Neural cell (in vitro differentiated cells): ENCODE data around the gene RALGPS1. TPM values are rescaled to one million over a fixed set of nuclear protein-coding genes. Genes with fewer than 3 reads are reported as not detected.

Experiments
- H2AFZ ChIP-seq: fragments of 200-600, 300-800 bp; sonication (generic), shearing (Covaris generic); 2 replicates; pipeline ENCODE4 v1.6.0; 2014; ENCODE audit warnings: low read depth, mild to moderate bottlenecking, antibody characterized with exemption, low read length, moderate library complexity
- H3F3A ChIP-seq: fragments of 200-600 bp; shearing (Covaris generic); 2 replicates; pipeline ENCODE4 v1.6.1; 2016; ENCODE audit warnings: mild to moderate bottlenecking, moderate library complexity, mixed read lengths, antibody characterized with exemption, low read length; ENCODE audit not compliant: insufficient read depth, poor library complexity, severe bottlenecking
- H3K27ac ChIP-seq: fragments of 200-600, 300-800 bp; sonication (generic), shearing (Covaris generic); 2 replicates; pipeline ENCODE4 v1.5.1; 2014; ENCODE audit warnings: mild to moderate bottlenecking, low read length, moderate library complexity
- H3K27me3 ChIP-seq: fragments of 300-800, 200-600 bp; sonication (generic), shearing (Covaris generic); 2 replicates; pipeline ENCODE4 v1.6.0; 2014; ENCODE audit warnings: mild to moderate bottlenecking, low read depth, low read length, moderate library complexity; ENCODE audit not compliant: insufficient read depth
- H3K36me3 ChIP-seq: fragments of 300-800, 200-600 bp; sonication (generic), shearing (Covaris generic); 2 replicates; pipeline ENCODE4 v1.5.1; 2014; ENCODE audit warnings: mild to moderate bottlenecking, antibody characterized with exemption, low read length, moderate library complexity; ENCODE audit not compliant: insufficient read depth
- H3K4me2 ChIP-seq: fragments of 300-800, 200-600 bp; sonication (generic), shearing (Covaris generic); 2 replicates; pipeline ENCODE4 v1.6.0; 2014; ENCODE audit warnings: mild to moderate bottlenecking, low read length
- H3K4me3 ChIP-seq: fragments of 300-800, 200-600 bp; sonication (generic), shearing (Covaris generic); 2 replicates; pipeline ENCODE4 v1.5.1; 2014; ENCODE audit warnings: mild to moderate bottlenecking, low read length, moderate library complexity
- H3K79me2 ChIP-seq: fragments of 200-600 bp; shearing (Covaris generic); replicated peaks from 2 replicates; pipeline ENCODE4 v1.6.0; 2014; ENCODE audit warnings: mild to moderate bottlenecking, low read length, moderate library complexity; ENCODE audit not compliant: insufficient read depth
- H3K9ac ChIP-seq: fragments of 300-800, 200-600 bp; sonication (generic), shearing (Covaris generic); 2 replicates; pipeline ENCODE4 v1.6.1; 2016; ENCODE audit warnings: mild to moderate bottlenecking, low read length, mixed read lengths
- H3K9me2 ChIP-seq: fragments of 200-600 bp; shearing (Covaris generic); 2 replicates; pipeline ENCODE4 v1.6.1; 2016; ENCODE audit warnings: mild to moderate bottlenecking, low read length, mixed read lengths; ENCODE audit not compliant: insufficient read depth
- H3K9me3 ChIP-seq: fragments of 200-600, 300-800 bp; sonication (generic), shearing (Covaris generic); 2 replicates; pipeline ENCODE4 v1.6.1; 2016; ENCODE audit warnings: mild to moderate bottlenecking, mixed run types, low read length, moderate library complexity, mixed read lengths
- H4K20me1 ChIP-seq: fragments of 200-600 bp; shearing (Covaris generic); 2 replicates; pipeline ENCODE4 v1.6.1; 2016; ENCODE audit warnings: mild to moderate bottlenecking, mixed run types; ENCODE audit not compliant: insufficient read depth
- EP300 ChIP-seq: fragments of 450-650 bp; conservative IDR thresholded peaks from 2 replicates; pipeline ENCODE4 v1.6.1; 2014; ENCODE audit warnings: antibody characterized with exemption, mild to moderate bottlenecking, moderate library complexity; ENCODE audit not compliant: poor library complexity, severe bottlenecking
- EZH2 ChIP-seq: fragments of 200-600, 300-800 bp; shearing (Covaris generic), sonication (generic); IDR thresholded peaks from 2 replicates; pipeline ENCODE4 v1.6.1; 2014; ENCODE audit warnings: antibody characterized with exemption, low read length, borderline replicate concordance, mild to moderate bottlenecking; ENCODE audit not compliant: insufficient read depth, poor library complexity, severe bottlenecking
- MXI1 ChIP-seq: fragments of 450-650 bp; conservative IDR thresholded peaks from 2 replicates; pipeline ENCODE4 v1.6.1; 2014; ENCODE audit warnings: antibody characterized with exemption, mild to moderate bottlenecking; ENCODE audit not compliant: poor library complexity, severe bottlenecking
- POLR2AphosphoS5 ChIP-seq: IDR thresholded peaks from 2 replicates; pipeline ENCODE4 v1.6.1; 2012
- RAD21 ChIP-seq: fragments of 450-650 bp; conservative IDR thresholded peaks from 2 replicates; pipeline ENCODE4 v1.6.1; 2014; ENCODE audit warnings: antibody characterized with exemption, mild to moderate bottlenecking, moderate library complexity
- SMC3 ChIP-seq: fragments of 450-650 bp; conservative IDR thresholded peaks from 2 replicates; pipeline ENCODE4 v1.6.1; 2014; ENCODE audit warnings: antibody characterized with exemption, mild to moderate bottlenecking, moderate library complexity; ENCODE audit not compliant: poor library complexity
- TAF1 ChIP-seq: IDR thresholded peaks from 2 replicates; pipeline ENCODE4 v1.6.1; 2012; ENCODE audit warnings: low read depth
- polyA plus RNA-seq: library from polyadenylated mRNA; depleted of rRNA; stranded (reverse); fragments of >200 nt; gene quantifications from 2 replicates; pipeline ENCODE4 v1.2.3, GENCODE V29; 2014
- TF ChIP-seq, protein P1 (sequence below): fragments of 450-650 bp; IDR thresholded peaks from 2 replicates; pipeline ENCODE4 v1.5.1; 2014; ENCODE audit warnings: antibody characterized with exemption, mild to moderate bottlenecking, moderate library complexity; ENCODE audit not compliant: poor library complexity, severe bottlenecking
- TF ChIP-seq, protein P2 (sequence below): IDR thresholded peaks from 2 replicates; pipeline ENCODE4 v1.6.1; 2012; ENCODE audit warnings: borderline replicate concordance

The RALGPS1 gene
- polyA plus RNA-seq, 1 donor from 2014 or later: 37.1 TPM

DNA sequence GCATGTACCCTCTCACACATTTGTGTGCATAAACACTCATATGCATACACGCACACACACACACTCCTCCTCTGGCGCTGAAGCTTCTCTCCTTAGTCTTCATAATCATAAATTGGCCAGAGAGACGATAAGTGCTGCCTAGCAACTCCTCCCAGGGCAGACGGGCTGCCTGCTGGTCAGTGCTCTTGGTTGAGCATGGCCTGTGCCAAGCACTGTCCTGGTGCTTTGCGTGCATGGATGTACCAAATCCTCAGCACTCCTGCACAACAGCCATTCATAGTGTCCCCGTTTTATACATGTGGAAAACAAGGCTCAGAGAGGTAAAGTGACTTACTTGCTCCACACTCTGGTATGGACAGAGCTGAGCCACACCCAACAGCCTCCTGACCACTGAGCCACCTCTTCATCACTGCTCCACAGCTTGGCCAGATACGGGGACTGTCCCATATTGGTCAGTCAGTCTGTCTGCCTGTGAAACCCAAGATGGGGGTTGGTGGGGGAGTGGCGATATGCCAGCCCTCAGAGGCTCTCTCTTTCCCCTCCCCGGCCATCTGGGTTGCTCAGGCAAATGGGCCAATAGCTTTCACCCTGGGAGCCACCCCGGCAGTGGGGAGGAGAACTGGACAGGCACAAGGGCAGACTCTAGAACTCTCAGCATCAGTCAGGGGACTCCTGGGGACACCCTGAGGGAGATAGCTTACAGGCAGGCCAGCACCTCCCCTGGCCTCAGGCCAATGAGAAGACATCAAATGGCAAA lies 285.7 kb downstream of the RALGPS1 start:
- Histone ChIP-seq H2AFZ (no peak overlapping the region), H3K36me3 (no peaks in the 10 kb centered on the region), H3F3A (no peaks in the 10 kb centered on the region), H3K9ac (no peak overlapping the region), H3K9me2 (no peaks in the 10 kb centered on the region), H3K4me2 (no peak overlapping the region), H4K20me1 (no peaks in the 10 kb centered on the region), H3K27me3 (no peaks in the 10 kb centered on the region), H3K79me2 (no peaks in the 10 kb centered on the region), H3K4me3 (no peak overlapping the region), H3K9me3 (no peaks in the 10 kb centered on the region), H3K27ac (no peak overlapping the region)
- TF ChIP-seq TAF1 (no peak), MXI1 (no peak), RAD21 (no peak), EP300 (no peak), POLR2AphosphoS5 (no peak), EZH2 (no peak), SMC3 (no peak)
- TF ChIP-seq, protein P1, sequence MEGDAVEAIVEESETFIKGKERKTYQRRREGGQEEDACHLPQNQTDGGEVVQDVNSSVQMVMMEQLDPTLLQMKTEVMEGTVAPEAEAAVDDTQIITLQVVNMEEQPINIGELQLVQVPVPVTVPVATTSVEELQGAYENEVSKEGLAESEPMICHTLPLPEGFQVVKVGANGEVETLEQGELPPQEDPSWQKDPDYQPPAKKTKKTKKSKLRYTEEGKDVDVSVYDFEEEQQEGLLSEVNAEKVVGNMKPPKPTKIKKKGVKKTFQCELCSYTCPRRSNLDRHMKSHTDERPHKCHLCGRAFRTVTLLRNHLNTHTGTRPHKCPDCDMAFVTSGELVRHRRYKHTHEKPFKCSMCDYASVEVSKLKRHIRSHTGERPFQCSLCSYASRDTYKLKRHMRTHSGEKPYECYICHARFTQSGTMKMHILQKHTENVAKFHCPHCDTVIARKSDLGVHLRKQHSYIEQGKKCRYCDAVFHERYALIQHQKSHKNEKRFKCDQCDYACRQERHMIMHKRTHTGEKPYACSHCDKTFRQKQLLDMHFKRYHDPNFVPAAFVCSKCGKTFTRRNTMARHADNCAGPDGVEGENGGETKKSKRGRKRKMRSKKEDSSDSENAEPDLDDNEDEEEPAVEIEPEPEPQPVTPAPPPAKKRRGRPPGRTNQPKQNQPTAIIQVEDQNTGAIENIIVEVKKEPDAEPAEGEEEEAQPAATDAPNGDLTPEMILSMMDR: no peak
- TF ChIP-seq, protein P2, sequence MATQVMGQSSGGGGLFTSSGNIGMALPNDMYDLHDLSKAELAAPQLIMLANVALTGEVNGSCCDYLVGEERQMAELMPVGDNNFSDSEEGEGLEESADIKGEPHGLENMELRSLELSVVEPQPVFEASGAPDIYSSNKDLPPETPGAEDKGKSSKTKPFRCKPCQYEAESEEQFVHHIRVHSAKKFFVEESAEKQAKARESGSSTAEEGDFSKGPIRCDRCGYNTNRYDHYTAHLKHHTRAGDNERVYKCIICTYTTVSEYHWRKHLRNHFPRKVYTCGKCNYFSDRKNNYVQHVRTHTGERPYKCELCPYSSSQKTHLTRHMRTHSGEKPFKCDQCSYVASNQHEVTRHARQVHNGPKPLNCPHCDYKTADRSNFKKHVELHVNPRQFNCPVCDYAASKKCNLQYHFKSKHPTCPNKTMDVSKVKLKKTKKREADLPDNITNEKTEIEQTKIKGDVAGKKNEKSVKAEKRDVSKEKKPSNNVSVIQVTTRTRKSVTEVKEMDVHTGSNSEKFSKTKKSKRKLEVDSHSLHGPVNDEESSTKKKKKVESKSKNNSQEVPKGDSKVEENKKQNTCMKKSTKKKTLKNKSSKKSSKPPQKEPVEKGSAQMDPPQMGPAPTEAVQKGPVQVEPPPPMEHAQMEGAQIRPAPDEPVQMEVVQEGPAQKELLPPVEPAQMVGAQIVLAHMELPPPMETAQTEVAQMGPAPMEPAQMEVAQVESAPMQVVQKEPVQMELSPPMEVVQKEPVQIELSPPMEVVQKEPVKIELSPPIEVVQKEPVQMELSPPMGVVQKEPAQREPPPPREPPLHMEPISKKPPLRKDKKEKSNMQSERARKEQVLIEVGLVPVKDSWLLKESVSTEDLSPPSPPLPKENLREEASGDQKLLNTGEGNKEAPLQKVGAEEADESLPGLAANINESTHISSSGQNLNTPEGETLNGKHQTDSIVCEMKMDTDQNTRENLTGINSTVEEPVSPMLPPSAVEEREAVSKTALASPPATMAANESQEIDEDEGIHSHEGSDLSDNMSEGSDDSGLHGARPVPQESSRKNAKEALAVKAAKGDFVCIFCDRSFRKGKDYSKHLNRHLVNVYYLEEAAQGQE: no peak

DNA sequence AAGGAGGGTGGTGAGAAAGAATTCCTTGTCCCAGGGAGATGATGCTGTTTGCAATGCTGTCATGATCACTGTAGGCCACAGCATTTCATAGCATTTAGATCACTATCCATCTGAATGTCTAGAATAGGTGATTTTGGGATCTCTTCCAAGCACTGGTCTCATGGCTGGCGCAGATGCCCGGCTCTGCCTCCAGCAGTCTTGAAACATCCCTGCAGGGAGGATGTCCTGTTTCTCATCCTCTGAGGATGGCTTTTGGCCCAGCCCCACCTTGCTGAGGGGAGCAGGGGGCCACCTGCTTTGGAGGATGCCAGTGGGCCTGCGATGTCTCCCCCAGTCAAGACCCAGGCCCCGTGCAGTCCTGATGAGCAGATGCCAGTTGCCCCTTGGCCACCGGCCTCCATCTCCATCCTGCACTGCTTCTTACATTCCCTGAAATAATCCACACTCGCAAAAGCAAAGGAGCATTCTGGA lies 286.5 kb downstream of the RALGPS1 start:
- no peak overlapping the region for H3K9ac ChIP-seq
- H3K4me2 ChIP-seq: no peak overlapping the region
- H3K9me3 ChIP-seq: no peaks in the 10 kb centered on the region
- no peaks in the 10 kb centered on the region for H3K36me3 ChIP-seq
- TF ChIP-seq MXI1: no peak
- TF ChIP-seq POLR2AphosphoS5: no peak
- no peak for TF ChIP-seq RAD21
- TF ChIP-seq, protein P2: no peak
- TF ChIP-seq SMC3: no peak
- TF ChIP-seq TAF1: no peak
- TF ChIP-seq, protein P1: no peak
- no peak for TF ChIP-seq EP300
- TF ChIP-seq EZH2: no peak
- H3K4me3 ChIP-seq: no peak overlapping the region
- no peaks in the 10 kb centered on the region for H3K9me2 ChIP-seq
- H3K79me2 ChIP-seq: no peaks in the 10 kb centered on the region
- no peak overlapping the region for H3K27ac ChIP-seq
- H4K20me1 ChIP-seq: no peaks in the 10 kb centered on the region
- no peaks in the 10 kb centered on the region for H3F3A ChIP-seq
- no peaks in the 10 kb centered on the region for H3K27me3 ChIP-seq
- no peak overlapping the region for H2AFZ ChIP-seq
